ENCODE results near the gene TNRC6B.

GRCh38 chr22:40175611-40176244 is 2.0 kb upstream of the TNRC6B start:
- TF ChIP-seq EZH2phosphoT487 (IDR thresholded peaks at IDR 0.05; ENCODE audit: borderline replicate concordance, low read depth, low read length) (no peak), CTCF (conservative IDR thresholded peaks at IDR 0.05; ENCODE audit: low read length) (no peak)

Data from OCI-LY7 (cell line).